Globus pallidus (tissue), 1 donor: ENCODE measurements around the gene SPEF2.
A peak's percentile ranks its signal among the peaks of the same experiment; 100 is the strongest.

Experiments used
- DNase-seq: peaks from one replicate; pipeline ENCODE4 v3.0.0-alpha.2; 2015; ENCODE audit warnings: low spot score

SPEF2 gene

DNA sequence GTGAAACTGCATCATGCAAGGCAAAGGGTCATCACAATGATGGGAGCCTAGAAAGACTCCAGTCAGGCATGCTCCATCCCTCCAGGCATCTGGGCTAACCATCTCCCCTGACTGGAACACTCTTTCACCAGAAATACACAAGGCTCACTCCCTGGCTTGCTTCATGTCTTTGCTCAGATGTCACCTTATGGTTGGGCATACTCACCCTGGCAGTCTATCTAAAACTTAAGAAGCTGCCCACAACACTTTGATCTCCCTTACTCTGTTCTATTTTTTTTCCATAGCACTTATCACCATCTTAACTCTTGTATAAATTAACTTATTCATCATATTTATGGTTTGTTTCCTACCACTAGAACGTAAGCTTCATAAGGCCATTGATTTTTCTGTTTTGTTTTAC lies 90.0 kb downstream of the SPEF2 start:
- no peak for DNase-seq

DNA sequence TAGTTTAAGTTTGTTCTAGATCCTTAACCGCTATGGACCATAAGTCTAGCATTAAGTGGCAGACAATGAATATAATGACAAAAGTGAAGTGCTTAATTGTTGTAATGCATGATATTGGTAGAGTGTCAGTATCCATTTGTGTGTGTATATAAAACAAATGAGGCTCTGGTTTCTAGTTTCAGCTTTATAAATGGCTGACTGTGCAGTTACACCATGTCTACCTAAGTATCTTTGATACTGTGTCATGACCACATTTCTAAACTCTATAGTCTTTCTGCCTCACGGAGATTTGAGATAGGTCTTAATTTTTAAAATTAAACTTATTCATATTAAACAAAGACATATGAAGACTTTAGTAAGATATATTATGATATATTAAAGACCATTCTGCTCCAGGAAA lies 92.0 kb downstream of the SPEF2 start:
- no peak for DNase-seq

DNA sequence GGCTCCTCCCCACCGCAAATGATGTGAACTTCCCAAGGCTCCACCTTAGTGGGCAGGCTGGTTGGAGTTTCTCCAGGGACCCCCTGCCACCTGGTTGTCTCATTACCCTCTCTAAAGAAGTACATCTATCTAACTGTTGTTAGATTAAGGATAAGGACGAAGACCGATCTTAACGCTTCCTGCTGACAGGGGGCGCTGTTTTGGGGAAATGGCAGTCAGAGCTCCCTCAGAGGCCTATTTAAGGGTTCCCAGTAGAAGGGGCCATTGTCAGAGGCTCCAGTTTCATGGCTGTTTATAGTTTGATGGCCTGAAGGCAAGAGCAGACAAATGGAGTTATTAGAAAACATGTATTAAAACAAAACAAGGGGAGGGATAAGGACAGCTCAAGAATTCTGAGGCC lies 100.1 kb downstream of the SPEF2 start:
- DNase-seq, result no peak

DNA sequence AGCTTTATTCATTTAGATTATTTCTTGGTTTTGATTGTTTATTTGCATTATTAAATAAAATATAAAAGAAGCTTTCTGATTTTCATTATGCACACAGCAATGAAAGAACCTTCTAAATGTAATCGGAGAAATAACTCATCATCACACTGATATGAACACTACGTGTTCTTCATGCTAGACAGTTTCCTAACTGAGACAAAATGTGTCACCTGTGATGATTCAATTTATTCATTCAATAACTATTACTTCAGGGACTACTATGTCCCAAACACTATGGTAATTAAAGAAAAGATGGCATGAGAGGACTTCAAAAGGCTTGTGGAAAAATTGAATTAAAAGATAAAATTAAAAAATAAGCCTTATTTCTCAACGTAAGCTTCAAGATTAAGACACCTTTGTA lies 118.1 kb downstream of the SPEF2 start:
- DNase-seq, result no peak

DNA sequence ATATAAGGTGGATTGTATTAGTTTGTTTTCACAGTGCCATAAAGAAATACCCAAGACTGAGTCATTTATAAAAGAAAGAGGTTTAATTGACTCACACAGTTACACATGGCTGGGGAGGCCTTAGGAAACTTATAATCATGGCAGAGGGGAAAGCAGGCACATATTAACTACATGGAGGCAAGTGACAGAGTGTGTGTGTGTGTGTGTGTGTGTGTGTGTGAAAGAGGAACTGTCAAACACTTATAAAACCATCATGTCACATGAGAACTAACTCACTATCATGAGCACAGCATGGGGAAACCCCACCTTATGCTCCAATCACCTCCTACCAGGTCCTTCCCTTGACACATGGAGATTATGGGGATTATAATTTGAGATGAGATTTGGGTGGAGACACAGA lies 118.6 kb downstream of the SPEF2 start:
- DNase-seq, result no peak

DNA sequence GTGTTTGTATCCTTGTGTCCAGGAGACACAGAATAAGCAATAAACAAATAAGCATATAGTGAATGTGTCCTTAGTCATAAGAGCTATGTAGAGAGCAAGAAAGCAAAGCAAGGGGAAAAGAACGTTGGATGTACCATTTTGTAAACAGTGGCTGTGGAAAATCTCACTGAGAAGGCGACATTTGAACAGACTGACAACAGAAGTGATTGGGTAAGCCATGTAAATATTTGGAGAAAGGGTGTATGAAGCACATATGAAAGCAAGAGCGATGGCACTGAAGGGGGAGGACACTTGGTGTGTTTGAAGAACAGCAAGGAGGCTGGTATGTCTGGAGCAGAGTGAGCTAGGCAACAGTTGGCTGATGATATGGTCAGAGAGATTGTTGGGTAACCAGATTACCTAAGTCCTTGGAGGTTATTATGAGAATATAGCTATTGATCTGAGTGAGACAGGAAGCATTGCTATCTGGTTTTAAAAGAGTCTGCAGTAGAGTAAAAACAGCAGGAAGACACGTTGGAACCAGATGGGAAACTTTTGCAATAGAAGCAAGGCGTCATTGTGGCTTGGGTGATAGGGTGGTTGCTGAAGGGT lies 123.6 kb downstream of the SPEF2 start:
- DNase-seq, result no peak

DNA sequence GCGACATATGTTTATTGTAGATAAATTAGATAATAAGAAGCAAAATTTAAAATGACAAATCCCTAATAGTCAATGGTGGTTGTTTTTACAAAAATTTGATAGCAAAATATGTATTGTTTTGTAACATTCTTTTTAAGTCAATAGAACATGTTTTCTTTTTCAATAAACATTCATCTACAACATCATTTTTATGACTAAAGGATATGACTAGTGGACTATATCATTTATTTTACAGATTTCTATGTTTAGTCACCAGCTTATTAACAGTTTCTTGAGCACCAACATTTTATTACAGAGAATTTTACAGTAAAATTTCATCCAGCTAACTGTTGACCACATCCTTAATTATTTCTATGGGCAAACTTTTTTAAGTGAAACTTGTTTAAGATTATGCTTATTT lies 124.3 kb downstream of the SPEF2 start:
- DNase-seq, result no peak

DNA sequence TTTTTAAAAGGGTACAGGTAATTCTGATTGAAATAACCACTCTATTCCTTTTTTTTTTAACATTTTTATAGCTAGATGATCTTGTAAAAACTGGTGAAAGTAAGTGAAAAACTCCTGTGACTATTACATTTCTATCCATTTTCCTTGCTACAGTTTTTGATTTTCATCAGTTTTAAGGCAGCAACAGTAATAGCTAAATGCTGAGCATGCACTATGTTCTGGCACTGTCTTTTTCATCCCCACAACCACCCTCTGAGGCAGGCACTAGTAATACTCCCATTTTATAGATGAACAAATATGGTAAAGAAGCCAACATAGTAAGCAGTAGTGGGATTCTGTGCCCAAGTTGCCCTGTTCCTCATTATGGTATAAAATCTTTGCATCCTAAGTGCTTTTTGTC lies 126.0 kb downstream of the SPEF2 start:
- no peak for DNase-seq

DNA sequence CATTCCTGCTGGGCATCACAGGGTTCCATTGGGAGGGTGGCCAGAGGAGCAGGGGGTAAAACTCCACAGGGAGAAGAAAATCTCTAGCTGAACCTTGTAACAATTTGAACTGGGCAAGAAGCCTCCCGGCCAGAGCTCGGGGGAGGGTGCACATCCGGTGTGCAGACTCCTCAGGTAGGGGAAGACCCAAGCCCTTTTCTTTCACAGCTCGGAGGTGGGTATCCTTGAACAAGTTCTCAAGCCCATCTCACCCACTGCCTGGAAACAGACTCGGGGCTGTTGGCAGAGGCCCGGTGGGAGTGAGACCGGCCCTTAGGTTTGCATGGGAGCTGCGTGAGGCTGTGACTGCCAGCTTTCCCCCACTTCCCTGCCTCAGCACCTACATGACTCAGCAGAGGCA lies 127.5 kb downstream of the SPEF2 start:
- DNase-seq, result no peak

DNA sequence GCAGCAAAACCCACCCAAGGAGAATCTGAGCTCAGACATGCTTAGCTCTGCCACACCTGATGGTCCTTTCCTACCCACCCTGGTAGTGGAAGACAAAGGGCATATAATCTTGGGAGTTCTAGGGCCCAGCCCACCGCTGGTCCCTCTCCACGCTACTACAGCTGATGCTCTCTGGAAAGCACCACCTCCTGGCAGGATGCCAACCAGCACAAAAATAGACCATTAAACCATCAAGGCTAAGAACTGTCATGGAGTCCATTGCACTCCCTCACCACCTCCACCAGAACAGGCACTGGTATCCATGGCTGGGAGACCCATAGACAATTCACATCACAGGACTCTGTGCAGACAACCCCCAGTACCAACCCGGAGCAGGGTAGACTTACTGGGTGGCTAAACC lies 128.0 kb downstream of the SPEF2 start:
- no peak for DNase-seq

DNA sequence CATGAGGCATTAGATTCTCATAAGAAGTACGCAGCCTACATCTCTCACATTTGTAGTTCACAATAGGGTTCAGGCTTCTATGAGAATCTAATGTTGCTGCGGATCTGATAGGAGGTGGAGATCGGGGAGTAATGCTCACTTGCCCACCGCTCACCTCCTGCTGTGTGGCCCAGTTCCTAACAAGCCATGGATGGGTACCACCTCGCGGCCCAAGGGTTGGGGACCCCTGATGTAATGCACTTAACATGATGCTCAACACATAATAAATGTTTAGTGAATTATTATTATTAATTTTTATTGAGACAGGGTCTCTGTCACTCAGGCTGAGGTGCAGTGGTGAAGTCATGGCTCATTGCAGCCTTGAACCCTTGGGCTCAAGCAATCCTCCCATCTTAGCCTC lies 134.3 kb downstream of the SPEF2 start:
- DNase-seq, result no peak

DNA sequence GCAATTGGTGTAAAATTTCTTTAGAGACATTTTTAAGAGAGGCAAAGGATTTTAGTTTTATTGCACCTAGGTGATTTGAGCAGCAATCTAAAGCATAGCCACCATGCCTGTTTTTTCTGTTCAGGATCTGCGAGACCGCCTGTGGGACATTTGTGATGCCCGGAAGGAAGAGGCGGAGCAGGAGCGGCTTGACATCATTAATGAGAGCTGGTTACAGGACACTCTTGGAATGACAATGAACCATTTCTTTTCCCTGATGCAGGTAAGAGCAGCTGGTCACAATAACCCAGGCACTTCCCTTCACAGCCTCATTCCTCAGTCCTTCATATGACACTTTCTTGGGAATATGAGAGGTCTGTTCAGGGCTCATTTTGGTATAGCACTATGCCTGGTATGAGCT lies 135.8 kb downstream of the SPEF2 start:
- no peak for DNase-seq

DNA sequence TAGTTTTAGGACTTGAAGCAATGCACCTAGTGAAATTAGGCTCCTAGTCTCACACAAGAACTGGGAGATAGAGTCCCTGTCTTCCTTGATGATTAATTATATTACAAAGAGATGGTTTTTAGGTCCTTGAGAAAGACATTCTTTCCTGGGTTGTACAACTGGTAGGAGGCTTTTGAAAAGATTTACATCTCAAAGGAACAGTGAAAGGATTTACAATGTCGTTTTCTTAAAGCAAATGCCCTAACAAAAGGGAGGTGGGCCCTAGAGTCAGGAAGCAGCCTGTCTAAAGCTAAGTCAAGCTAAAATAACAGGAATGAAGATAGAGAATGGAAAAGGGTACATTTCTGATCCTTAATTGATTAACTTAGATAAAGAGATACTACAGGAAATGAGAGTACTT lies 136.8 kb downstream of the SPEF2 start:
- DNase-seq, result no peak

DNA sequence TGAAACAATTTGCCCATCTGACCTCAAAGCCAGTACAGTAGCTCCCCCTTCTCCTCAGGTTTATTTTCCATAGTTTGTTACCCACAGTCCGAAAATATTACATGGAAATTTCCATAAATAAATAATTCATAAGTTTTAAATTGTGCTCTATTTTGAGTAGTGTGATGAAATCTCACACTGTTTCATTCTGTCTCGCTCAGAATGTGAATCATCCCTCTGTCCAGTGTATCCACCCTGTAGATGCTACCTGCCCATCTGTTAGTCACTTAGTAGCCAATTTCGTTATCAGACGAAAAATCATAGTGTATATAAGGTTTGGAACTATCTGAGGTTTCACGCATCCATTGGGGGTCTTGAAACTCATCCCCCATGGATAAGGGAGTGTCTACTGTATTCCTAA lies 138.3 kb downstream of the SPEF2 start:
- DNase-seq, result no peak

DNA sequence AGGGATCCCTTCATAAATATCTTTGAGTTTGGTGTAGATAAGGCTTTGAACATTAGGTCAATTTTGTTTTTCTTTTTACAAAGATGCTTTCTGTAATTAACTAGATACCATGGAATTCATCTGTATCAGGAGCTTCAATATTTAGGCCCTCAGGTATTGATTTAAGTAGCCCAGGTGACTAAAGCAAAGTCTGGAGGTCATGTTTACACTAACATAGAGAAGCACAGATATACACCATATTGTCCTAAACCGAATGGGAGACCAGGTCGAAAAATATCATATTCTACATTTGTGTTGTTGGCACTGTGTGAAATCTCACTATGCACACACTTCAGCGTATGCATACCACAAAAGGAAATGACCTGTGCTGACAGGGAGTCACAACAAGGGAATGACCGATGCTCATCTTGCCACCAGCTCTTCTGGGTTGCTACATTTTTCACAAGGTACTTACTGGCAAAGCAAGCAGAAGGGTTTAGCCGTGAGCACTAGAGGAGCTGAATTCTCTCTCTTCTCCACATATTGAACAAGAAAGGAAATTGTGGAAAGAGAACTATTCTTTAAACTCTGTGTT lies 140.6 kb downstream of the SPEF2 start:
- no peak for DNase-seq

DNA sequence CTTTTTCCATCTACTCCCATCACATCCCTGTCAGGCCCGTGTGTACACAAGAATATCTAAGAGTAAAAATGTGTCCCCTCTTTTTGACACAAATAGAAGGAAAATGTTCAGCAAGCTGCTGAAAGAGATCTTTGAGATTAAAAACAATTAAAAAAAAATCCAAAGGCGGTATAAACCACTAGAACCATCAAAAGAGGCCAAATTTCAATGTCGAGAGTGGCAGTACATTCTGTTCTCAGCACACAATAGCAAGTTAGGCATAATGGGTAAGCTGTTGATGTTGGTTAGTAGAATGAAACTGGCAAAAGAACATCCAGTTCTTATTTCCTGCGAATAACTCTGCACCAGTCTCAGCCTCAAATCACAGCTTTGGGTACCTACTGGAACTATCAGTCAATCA lies 143.9 kb downstream of the SPEF2 start:
- no peak for DNase-seq

DNA sequence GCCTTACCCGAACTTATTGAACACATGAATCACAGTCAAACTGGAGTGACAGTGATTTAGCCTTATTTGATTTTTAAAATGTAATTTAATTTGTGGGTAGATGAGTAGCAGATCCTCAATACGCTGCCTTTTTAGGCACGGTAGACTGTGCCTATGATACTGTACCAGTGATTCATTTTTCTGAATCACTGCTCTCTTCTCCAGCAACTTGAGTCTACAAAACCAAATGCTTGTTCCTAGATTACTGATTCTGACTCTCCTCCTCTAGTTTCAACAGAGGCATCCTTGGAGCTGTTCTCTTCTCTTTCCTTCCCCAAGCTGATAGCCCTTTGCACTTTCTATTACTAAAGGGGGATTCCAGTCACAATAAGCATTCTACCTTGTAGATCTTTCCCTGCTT lies 144.7 kb downstream of the SPEF2 start:
- DNase-seq, result no peak

DNA sequence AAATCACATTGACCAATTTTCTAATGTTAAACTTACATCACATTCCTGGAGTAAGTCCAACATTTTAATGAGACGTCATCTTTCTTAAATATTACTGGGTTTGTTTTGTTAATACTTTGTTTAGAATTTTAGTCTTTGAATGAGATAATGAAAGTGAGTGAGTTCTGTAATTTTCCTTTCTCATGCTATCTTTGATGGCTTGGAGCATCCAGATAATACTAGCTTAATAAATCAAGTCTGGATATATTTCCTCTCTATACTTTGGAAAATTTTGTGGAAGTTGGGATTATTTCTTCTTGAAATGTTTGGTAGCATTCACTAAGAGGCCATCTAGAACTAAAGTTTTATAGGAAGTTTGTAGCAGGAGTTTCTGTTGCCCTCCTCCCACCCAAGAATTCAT lies 148.3 kb downstream of the SPEF2 start:
- no peak for DNase-seq

DNA sequence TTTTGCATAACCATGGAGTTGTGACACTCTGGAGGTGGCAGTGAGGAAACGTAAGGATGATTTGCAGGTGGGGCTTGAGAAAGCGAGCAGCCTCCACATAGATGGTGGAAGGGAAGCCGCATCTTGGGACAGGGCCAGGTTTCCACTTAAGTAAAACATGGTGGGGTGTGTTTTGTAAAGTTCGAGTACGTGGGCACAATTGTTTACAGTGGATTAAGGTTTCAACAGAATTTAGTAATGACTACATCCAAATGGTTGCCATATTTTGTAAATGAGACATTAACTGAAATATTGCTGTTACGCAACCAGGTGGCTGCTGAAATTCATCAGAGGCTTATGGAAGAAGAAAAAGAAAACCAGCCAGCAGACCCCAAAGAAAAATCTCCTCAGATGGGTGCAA lies 153.6 kb downstream of the SPEF2 start:
- DNase-seq, result no peak

DNA sequence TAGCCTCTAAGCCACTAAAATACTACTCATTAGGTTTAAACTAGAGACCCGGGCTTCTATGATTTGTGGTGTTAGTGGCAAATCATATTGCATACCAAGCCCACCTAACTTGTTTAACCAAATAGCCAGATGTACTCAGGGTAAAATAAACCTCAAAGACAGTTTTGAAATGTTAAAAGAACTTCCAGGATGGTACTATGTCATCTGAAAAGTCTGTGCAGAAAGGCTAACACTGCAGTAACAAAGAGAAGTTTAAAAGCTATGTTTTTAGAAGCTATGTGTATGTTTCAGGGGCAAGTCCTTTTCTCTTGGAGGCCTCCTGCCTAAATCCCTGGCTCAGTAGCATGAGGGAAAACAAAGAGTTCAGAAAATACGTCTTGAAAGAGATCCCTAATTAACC lies 154.2 kb downstream of the SPEF2 start:
- DNase-seq, result no peak

DNA sequence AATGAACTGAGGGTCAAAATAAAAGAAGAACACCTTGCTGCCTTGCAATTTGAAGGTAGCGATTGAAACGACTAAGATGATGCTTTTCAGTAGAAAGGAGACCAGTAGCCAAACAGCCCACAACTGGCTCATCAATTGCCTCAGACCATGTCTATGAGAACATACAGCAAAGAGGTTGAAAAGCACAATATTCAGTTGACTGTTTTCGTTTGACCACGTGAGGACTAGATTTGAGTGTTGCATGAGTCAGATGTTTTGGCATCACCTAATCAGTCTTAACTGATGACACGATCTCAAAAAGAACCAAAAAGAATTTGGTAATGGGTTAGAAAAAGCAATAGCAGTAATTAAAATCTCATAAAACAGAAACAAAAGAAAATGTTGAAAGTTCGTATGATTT lies 156.3 kb downstream of the SPEF2 start:
- no peak for DNase-seq

DNA sequence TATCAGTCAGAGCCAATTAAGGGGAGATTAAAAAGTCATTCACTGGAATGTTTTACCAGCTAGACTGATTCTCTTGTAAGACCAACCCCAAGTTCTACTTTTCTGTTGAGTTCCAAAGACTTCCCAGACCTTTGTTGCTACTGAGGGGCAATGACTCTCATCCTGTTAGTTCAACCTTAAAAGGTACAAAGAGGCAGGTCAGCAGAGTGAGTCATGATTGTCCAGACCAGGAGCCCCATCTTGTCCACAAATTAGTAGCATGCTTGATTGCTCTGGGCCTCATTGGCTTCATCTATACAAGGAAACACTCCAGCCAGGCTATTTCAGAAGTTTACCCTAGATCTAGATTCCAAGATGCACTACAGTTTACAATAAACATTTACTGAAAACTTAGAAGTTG lies 159.1 kb downstream of the SPEF2 start:
- DNase-seq, result no peak

DNA sequence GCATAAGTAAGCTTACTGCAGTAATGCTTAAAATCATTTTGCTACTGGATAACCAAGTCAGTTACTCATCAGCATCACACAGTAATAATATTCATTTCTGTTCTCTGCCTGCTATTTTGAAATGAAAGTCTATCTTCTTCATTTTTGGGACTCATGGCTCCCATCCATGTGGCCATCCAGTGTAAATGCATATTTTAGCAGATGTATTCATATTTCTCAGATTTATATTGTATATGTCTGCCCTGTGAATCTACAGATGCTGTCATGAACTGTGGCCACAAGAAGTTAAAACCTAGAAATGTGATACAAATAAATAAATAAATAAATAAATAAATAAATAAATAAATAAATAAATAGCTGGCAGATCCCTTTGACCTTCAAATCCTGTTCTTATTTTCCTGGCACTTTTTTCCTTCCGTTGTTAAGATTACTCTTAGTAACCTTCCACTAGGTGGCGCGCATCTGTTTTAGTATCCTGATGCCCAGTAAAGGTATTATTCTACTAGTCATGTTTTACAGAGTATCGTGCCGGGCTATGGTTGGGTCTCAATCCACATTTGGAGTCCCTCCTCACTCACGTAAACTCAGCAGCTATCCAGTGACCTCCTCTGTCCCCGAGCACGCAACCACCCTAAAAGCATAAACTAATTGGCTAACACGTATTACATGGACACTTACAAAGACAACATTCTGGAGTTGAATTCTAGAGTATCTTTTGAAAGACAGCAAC lies 159.9 kb downstream of the SPEF2 start:
- peak; percentile 71 for DNase-seq

DNA sequence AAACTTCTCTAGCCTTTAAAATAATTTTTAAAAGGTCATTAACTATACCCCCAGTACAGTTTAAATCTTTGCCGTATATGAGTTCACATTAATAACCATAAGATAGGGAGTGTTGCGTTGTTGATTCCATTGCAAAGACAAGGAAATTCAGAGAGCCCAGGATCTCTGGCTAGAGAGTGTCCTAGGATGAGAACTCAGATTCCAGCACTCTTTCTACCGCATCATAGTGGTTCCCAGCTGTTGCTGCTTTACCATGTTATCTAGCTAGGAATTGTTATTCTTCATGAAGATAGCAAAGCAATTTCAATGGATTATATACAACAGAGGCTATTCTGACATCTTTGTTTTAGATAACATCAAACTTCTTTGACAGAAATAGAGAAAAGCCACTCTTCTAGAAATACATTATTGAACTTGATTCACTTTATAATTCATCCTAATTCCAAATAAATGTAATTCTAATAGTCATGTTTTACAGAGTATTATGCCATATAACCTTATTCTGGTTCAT lies 160.7 kb downstream of the SPEF2 start:
- no peak for DNase-seq
